ENCODE measurements around the gene TWNK. TPM values are rescaled to one million over a fixed set of nuclear protein-coding genes. Genes with fewer than 3 reads are reported as not detected.
A peak's percentile ranks its signal among the peaks of the same experiment; 100 is the strongest.

Gene TWNK
- total RNA-seq, 2 donors from 2014 or later = 9.7 to 17.3 TPM

DNA sequence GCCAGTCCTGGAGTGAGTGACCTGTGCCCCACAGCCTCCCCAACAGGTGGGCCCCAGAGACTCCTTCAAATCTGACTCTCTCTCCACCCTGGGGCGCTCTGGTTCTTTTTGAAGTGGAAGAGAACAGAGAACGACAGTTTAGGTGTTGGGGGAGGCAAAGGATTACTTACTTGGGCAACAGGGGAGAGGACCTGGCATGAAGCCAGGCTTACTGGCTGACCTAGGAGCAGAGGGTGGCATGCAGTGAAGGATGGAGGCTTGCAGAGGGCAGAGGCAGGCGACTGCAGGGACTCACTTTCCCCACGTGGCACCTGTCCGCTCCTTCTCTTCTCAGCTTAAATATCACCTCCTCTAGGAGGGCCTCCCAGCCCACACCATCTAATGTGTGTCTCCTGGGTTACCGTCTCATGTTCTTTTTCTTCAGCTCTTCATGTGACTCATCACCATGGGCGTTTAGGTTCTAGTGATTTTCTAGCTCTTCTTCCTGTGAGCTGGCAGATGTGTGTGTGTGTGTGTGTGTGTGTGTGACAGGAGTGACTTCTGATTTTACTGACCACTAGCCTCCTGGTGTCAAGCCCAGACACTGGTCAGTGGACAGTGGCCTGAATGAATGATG is 27.7 kb downstream of the TWNK start:
- Histone ChIP-seq H3K27ac (no peak overlapping the region), H3K9me3 (no peaks in the 10 kb centered on the region), H3K27me3 (replicated peaks; ENCODE audit: insufficient read depth) (no peaks in the 10 kb centered on the region), H3K36me3 (no peaks in the 10 kb centered on the region), H3K4me3 (no peak overlapping the region), H3K4me1 (replicated peaks) (no peaks in the 10 kb centered on the region)
- WGBS = 38% methylated on average over 7 of the region's 7 CpGs
- no peak for DNase-seq (ENCODE audit: low spot score)
- intact Hi-C loops (cut with DNase I) = loop anchor here (1.0 to 10.0 kb wide), 2 partner anchors 21 to 450 kb away; no protein-coding TSS in a partner anchor
- TF ChIP-seq POLR2A (IDR thresholded peaks at IDR 0.05) = no peak
- no peak for TF ChIP-seq POLR2AphosphoS5 (IDR thresholded peaks at IDR 0.05)
- TF ChIP-seq, protein P1, sequence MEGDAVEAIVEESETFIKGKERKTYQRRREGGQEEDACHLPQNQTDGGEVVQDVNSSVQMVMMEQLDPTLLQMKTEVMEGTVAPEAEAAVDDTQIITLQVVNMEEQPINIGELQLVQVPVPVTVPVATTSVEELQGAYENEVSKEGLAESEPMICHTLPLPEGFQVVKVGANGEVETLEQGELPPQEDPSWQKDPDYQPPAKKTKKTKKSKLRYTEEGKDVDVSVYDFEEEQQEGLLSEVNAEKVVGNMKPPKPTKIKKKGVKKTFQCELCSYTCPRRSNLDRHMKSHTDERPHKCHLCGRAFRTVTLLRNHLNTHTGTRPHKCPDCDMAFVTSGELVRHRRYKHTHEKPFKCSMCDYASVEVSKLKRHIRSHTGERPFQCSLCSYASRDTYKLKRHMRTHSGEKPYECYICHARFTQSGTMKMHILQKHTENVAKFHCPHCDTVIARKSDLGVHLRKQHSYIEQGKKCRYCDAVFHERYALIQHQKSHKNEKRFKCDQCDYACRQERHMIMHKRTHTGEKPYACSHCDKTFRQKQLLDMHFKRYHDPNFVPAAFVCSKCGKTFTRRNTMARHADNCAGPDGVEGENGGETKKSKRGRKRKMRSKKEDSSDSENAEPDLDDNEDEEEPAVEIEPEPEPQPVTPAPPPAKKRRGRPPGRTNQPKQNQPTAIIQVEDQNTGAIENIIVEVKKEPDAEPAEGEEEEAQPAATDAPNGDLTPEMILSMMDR (IDR thresholded peaks at IDR 0.05) = no peak

DNA sequence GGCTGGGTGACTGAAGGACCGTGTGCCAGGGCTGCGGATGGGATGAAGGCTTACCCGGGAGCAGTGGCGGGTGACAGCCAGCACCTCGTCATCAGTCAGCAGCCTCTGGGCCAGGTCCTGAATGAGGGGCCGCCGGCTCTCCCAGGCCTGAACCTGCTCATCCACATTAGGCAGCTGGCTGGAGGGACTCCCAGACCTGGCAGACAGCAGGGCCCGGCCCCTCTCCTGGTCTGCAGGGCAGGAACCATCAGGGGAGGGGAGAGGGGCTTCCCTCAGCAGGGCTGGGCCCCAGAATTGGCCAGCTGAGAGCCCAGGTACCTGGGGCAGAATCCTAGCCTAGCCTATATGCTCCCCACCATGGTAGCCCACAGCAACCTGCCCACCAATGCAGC is 28.2 kb downstream of the TWNK start:
- Histone ChIP-seq H3K4me3 (no peak overlapping the region), H3K27ac (no peak overlapping the region), H3K4me1 (replicated peaks) (no peaks in the 10 kb centered on the region), H3K9me3 (no peaks in the 10 kb centered on the region), H3K36me3 (no peaks in the 10 kb centered on the region), H3K27me3 (replicated peaks; ENCODE audit: insufficient read depth) (no peaks in the 10 kb centered on the region)
- TF ChIP-seq POLR2A (IDR thresholded peaks at IDR 0.05) (no peak), POLR2AphosphoS5 (IDR thresholded peaks at IDR 0.05) (no peak)
- TF ChIP-seq, protein P1 (IDR thresholded peaks at IDR 0.05) = no peak
- WGBS = 62% methylated on average over 8 of the region's 8 CpGs
- intact Hi-C loops (cut with DNase I) = loop anchor here (10.0 kb wide), 1 partner anchor 451 kb away; no protein-coding TSS in a partner anchor
- no peak for DNase-seq (ENCODE audit: low spot score)

DNA sequence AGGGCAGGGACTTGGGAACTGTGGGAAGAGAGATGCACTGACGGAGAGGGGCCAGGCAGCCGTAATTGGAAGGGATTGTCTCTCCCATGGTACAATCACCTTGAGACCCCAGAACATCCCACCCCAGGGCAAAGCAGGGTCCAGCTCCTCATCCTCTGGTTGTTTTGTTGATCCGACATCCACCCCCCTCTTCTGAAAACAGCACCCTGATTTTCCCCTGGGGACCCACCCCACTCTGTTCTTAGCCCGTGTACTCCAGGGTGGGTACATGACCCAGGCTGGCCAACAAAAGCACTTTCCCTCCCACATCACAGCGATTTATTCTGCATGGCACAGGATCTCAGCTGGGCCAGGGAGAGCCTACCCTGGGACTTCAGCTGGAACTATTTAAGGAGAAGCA is 29.5 kb downstream of the TWNK start:
- TF ChIP-seq POLR2A (IDR thresholded peaks at IDR 0.05) (no peak), POLR2AphosphoS5 (IDR thresholded peaks at IDR 0.05) (no peak)
- Histone ChIP-seq H3K27ac (no peak overlapping the region), H3K4me3 (no peak overlapping the region), H3K4me1 (replicated peaks) (no peaks in the 10 kb centered on the region), H3K27me3 (replicated peaks; ENCODE audit: insufficient read depth) (no peaks in the 10 kb centered on the region), H3K36me3 (no peaks in the 10 kb centered on the region), H3K9me3 (no peaks in the 10 kb centered on the region)
- WGBS = 72% methylated on average over 5 of the region's 5 CpGs
- intact Hi-C loops (cut with DNase I) = loop anchor here (10.0 kb wide), 1 partner anchor 452 kb away; no protein-coding TSS in a partner anchor
- no peak for DNase-seq (ENCODE audit: low spot score)

DNA sequence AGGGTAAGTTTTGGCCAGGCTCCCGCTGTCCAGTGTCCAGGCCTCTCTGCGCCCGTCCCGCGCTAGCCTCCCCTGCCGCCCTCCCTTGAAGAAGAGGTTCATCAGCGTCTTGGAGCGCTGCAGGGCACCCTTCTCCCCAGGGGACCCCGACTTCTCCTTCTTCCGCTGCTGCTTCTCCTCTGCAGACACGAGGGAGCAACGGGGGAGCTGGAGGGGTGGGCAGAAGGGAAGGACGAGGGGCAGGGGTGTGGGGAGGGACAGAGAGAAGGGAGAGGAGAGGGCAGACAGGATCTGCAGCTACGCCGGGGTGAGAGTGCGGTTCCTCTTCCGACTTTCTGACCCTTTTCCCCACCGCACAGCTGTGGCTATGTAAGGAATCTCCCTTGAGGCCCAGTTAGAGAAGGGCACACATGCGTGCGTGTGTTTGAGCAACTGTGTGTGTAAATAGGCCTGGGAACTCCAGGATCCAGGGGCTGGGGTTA is 30.8 kb downstream of the TWNK start:
- no peak for DNase-seq (ENCODE audit: low spot score)
- Histone ChIP-seq H3K27me3 (replicated peaks; ENCODE audit: insufficient read depth) (no peaks in the 10 kb centered on the region), H3K9me3 (no peaks in the 10 kb centered on the region), H3K36me3 (no peaks in the 10 kb centered on the region), H3K4me3 (no peak overlapping the region), H3K4me1 (replicated peaks) (no peaks in the 10 kb centered on the region), H3K27ac (no peak overlapping the region)
- TF ChIP-seq, protein P1 (IDR thresholded peaks at IDR 0.05) = no peak
- TF ChIP-seq POLR2A (IDR thresholded peaks at IDR 0.05) (no peak), POLR2AphosphoS5 (IDR thresholded peaks at IDR 0.05) (no peak)
- intact Hi-C loops (cut with DNase I) = loop anchor here (10.0 kb wide), 1 partner anchor 453 kb away; no protein-coding TSS in a partner anchor
- WGBS = 71% methylated on average over 20 of the region's 20 CpGs

DNA sequence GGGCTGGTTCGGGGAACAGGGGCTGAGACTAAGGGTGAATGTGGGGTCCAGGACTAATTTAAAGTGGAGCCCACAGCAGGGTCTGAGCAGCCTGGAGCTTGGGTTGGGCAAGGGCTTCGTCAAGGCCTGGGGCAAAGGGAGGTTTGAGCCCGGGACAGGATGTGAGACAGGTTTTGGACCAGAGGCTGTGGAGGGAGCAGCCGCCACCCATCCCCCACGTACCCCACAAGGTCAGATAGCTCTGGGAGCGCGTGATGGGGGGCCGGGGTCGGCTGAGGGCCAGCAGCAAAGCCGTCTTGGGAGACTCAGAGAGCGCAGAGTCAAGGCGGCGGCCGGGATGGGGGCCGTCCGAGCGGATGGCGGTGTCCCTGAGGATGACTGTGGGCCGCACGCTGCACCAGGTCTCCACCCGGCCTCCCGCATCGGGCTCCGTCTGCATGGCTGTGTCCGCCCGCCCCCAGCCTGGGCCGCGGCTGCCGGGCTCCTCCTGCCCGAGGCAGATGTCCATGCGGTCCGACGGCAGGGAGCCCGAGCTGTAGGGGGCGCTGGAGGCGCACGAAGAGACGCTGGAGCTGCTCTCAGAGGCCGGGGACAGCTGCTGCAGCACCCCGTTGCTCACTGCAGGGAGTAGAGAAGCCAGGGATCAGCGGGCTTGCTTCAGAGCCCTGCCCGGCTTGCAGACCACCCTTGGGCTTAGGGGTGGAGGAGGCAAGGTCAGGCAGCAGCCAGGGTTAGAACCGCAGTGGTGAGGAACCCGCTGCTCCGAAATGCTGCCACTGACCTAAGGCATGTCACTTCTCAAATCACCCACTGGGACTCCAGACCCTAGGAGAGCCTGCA is 31.5 kb downstream of the TWNK start:
- Histone ChIP-seq H3K27me3 (replicated peaks; ENCODE audit: insufficient read depth) (no peaks in the 10 kb centered on the region), H3K36me3 (no peaks in the 10 kb centered on the region), H3K4me3 (no peak overlapping the region), H3K4me1 (replicated peaks) (no peaks in the 10 kb centered on the region), H3K9me3 (no peaks in the 10 kb centered on the region), H3K27ac (no peak overlapping the region)
- intact Hi-C loops (cut with DNase I) = loop anchor here (10.0 kb wide), 1 partner anchor 454 kb away; no protein-coding TSS in a partner anchor
- DNase-seq (ENCODE audit: low spot score) = peak; percentile 63
- TF ChIP-seq, protein P1 (IDR thresholded peaks at IDR 0.05) = peak; percentile 24 to 75 (median 45)
- TF ChIP-seq POLR2AphosphoS5 (IDR thresholded peaks at IDR 0.05) (no peak), POLR2A (IDR thresholded peaks at IDR 0.05) (no peak)
- WGBS = 24% methylated on average over 45 of the region's 45 CpGs
